HT-29 (cell line): Measurements from ENCODE around the gene MDM2. TPM values are rescaled to one million over a fixed set of nuclear protein-coding genes. Genes with fewer than 3 reads are reported as not detected.
"Not testable (repeated sequence)": the region's sequence is repeated elsewhere in the genome, so short reads cannot be mapped to it uniquely, and the experiment has no call there.

Experiments used
- DNase-seq: peaks from one replicate; pipeline ENCODE4 v3.0.0-alpha.2; 2015; ENCODE audit warnings: low spot score
- total RNA-seq: library from RNA; depleted of rRNA; stranded (reverse); fragments of >200 nt; shearing (Covaris generic); gene quantifications from 2 replicates; pipeline ENCODE4 v1.2.3, GENCODE V29; 2014

The MDM2 gene
- total RNA-seq, 1 experiment from 2014 or later, result 36.2 TPM

DNA sequence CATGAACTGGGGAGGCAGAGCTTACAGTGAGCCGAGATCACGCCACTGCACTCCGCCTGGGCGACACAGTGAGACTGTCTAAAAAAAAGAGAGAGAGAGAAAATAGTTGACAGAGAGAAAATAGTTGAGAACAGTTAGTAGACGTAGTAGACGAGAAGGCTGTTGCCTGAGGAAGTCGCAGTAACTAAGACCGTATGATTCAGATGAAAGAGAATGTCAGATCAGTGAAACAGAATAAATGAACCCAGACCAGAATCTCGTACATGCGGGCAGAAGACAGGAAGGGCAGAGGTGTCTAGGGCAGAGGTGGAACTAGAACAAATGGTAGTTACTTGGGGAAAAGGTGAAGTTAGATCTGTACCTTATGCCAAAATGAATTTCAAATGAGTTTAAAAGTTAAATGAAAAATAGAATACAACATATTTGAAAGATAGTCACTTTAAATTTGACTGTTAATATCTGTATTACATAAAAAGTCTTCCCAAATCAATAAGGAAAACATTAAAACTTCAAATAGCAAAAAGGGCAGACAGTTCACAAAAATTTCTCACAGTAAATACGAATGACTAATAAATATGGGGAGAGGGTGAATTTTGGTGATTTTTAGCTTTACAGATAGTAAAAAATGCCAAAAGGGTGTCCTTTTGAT lies 17.7 kb downstream of the MDM2 start:
- no peak for DNase-seq

DNA sequence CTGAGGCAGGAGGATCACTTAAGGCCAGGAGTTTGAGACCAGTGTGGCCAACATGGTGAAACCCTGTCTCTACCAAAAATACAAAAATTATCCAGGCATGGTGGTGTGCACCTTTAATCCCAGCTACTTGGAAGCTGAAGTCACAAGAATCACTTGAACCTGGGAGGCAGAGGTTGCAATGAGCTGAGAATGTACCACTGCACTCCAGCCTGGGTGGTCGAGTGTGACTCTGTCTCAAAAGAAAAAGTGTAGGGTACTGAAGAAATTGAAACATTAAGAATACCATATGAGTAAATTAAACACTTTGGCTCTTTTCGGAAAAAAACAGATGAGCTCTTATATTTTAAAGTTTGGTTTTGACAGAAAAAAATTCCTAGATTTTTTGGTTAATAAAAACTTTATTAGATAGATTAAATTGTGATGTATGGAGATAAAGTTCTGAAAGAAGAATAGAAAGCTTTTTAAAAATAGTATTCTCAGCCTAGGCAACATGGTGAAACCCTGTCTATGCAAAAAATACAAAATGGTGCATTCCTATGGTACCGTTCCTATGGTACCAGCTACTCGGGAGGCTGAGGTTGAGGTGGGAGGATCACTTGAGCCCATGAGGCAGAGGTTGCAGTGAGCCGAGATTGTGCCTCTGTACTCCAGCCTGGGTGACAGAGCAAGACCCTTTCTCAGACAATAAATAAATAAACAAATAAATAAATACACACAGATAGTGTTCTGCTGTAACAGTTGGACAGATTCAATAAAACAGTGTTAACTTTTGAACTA lies 20.1 kb downstream of the MDM2 start:
- no peak for DNase-seq

DNA sequence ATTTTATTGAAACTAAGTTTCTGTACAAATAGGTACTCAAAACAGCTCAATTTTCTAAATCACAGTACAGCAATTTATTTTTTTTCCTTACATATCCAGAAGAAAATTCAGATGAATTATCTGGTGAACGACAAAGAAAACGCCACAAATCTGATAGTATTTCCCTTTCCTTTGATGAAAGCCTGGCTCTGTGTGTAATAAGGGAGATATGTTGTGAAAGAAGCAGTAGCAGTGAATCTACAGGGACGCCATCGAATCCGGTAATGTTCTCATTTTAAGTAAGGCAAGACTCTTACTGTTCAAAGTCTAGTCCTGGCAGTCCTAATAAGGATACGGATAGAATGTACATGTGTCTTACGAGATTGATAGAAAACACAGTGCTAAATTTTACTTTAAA lies 20.7 kb downstream of the MDM2 start:
- no peak for DNase-seq

DNA sequence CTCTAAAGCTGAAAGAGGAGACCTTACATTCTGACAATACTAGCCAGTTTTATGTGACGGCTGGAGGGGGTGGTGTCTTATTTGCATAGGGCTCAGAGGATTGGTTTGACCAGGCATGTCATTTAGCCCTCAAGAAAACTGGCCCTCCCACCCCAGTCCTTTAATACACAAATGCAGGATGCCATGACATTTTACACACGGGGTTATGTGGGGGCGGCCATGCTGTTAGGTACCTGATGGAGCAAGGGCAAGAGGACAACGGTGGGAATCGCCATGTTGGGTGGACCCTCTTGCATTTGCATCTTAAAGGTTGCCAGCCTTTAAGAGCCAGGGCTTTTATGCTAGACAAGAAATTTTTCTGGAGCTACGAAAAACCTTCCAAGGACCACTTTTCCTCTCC lies 23.3 kb downstream of the MDM2 start:
- no peak for DNase-seq

DNA sequence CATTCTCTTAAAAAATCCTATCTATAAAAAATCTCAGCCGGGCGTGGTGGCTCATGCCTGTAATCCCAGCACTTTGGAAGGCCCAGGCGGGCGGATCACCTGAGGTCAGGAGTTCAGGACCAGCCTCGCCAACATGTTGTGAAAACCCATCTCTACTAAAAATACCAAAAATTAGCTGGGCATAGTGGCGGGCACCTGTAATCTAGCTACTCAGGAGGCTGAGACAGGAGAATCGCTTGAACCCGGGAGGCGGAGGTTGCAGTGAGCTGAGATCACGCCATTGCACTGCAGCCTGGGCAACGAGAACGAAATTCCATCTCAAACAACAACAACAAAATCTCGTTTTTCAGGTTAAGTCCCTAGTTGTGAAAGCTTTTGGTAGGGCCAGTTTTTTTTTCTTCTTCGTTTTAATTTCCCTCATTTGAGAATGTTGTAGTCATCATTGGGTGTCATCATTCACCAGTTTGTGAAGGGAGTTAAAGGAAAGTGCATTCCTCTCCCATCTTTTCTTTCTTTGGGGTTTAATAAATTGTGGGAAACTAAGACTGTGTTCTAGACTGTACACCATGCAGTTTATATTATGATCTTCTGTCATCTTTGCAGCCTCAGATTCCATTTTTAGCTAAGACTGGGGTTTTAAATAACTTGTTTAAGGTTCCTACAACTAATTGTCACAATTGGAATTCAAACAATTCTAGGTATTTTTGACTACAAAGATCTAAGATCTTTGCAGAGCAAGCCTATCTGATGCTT lies 23.9 kb downstream of the MDM2 start:
- no peak for DNase-seq

DNA sequence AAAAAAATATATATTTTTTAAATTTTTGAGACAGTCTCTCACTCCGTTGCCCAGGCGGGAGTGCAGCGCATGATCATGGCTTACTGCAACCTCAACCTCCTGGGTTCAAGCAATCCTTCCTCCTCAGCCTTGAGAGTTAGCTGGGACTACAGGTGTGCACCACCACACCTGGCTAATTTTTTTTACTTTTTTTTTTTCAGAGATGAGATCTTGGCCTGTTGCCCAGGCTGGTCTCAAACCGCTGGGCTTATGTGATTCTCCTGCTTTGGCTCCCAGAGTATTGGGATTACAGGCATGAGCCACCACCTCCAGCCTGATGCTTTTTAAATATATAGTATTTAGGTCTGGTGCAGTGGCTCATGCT lies 24.5 kb downstream of the MDM2 start:
- DNase-seq, result no peak

DNA sequence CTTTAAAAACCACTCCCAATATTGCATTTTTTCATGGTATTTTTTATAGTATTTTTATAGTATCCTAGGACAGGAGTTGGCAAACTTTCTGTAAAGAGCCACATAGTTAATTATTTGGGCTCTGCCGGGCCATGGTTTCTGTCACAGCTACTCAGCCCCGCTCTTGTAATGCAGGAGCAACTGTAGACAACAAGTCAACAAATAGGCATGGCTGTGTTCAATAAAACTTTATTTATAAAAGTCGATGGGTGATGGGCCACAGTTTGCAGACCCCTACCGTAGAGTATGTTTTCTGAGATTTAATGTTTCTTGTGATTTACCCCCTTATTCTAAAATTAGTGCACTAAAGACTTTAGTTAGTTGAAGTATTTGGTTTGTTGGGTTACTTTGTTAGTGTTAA lies 25.5 kb downstream of the MDM2 start:
- DNase-seq, result no peak

DNA sequence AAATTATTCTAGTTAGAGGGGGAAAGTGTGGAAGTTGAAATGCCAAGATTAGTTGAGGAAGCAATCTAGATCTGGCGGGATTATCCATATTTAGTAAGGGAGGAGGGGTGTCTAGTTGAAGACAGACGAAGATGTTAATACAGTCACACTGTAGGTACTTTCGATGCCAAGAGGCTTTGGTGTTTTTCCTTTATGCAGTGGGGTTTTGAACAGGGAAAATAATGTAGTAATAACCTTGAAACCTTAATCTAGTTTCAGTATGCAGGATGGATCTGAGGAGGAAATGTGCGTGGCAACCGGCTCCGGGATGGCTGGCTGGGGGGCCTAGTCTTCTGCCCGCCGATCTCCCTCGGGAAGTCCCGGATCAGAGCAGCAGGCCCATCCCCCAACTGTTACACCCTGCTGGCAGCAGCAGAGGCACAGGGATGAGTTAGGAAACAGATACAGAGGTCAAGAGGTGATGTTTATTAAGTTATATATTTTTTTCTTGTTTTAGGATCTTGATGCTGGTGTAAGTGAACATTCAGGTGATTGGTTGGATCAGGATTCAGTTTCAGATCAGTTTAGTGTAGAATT lies 27.4 kb downstream of the MDM2 start:
- no peak for DNase-seq

DNA sequence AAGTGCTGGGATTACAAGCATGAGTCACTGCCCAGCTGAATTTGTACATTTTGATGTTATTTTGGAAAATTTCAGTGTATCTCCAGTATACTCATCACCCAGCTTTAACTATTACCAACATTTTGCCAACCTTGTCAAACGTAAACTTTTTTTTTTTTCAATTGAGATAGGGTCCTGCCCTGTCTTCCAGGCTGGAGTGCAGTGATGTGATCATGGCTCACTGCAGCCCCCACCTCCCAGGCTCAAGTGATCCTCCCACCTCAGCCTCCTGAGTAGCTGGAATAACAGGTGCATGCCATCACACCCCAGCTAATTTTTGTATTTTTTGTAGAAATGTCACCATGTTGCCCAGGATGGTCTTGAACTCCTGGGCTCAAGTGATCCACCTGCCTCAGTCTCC lies 29.2 kb downstream of the MDM2 start:
- no peak for DNase-seq

DNA sequence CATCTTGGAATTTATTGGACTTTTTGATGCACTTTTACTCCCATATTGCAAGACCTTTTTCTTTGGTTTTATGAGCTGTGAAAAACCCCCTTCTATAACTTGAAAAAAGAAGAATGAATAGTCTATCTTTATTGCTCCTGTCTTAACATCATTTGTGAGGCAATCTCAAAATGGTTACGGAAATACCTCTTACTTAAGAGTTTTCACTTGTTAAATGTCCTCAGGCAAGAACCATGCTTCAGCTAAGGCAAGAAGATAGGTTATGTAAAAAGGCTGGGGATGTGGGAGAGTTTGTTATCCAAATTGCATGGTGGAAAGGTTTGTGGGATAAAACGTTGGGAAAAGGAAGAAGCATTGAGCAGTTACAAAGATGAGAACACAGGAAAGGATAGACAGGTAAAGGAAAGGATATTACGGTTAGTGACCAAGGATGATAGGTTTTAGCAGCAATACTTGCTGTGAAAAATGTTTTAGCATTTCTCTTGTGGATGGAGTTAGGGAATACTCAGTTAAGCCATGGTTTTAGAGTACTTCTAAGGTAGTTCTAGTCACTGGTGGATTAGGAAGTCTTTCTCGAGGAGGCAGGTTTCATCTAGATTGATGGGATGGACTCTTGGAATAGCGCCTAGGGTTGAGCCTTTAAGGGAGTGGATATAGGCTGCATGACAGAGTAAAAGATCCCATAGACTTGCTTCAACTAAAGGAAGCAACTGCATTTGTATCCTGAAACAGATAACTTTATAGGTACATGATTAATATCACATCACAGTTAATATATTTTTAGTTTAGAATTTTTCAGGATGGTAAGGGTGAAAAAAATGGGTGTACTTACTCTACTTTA lies 30.3 kb downstream of the MDM2 start:
- DNase-seq, result no peak

DNA sequence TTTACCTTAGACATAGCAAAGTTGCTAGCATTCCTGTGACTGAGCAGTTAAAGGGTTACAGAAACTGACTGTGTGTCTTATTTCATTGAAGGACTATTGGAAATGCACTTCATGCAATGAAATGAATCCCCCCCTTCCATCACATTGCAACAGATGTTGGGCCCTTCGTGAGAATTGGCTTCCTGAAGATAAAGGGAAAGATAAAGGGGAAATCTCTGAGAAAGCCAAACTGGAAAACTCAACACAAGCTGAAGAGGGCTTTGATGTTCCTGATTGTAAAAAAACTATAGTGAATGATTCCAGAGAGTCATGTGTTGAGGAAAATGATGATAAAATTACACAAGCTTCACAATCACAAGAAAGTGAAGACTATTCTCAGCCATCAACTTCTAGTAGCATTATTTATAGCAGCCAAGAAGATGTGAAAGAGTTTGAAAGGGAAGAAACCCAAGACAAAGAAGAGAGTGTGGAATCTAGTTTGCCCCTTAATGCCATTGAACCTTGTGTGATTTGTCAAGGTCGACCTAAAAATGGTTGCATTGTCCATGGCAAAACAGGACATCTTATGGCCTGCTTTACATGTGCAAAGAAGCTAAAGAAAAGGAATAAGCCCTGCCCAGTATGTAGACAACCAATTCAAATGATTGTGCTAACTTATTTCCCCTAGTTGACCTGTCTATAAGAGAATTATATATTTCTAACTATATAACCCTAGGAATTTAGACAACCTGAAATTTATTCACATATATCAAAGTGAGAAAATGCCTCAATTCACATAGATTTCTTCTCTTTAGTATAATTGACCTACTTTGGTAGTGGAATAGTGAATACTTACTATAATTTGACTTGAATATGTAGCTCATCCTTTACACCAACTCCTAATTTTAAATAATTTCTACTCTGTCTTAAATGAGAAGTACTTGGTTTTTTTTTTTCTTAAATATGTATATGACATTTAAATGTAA lies 31.5 kb downstream of the MDM2 start:
- DNase-seq, result no peak

DNA sequence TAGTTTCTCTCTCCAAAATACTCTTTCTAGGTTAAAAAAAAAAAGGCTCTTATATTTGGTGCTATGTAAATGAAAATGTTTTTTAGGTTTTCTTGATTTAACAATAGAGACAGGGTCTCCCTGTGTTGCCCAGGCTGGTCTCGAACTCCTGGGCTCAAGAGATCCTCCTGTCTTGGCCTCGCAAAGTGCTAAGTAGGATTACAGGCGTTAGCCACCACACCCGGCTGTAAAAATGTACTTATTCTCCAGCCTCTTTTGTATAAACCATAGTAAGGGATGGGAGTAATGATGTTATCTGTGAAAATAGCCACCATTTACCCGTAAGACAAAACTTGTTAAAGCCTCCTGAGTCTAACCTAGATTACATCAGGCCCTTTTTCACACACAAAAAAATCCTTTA lies 33.2 kb downstream of the MDM2 start:
- not testable (repeated sequence) for DNase-seq

DNA sequence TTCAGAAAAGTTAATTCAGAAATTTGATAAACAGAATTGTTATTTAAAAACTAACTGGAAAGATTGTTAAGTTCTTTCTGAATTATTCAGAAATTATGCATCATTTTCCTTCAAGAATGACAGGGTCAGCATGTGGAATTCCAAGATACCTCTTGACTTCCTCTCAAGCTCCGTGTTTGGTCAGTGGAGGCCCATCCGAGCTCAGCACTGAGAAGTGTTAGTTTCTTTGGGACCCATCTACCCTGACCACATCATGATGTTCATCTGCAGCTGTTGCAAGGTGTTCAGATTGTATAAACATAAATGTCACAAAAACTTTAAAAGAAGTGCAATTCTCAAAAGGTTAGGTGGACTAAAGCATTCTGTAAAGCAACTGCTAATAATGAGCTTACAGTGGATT lies 33.7 kb downstream of the MDM2 start:
- no peak for DNase-seq

DNA sequence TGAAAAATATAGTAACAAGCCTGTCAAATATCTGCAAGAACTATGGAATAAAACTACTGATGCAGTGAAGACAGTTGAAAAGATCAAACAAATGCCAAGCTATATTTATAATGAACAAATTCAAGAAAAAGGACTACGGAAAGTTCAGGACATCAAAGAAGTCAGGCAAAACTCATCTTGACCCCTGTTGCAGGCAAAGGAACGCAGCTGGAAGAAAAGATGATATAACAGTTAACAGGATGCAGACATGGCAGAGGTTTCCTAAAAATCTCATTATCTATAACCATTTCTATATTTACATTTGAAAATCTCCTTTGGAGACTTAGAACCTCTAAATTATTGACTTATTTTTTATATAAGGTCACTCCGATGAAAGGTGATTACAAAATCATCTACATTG lies 34.1 kb downstream of the MDM2 start:
- DNase-seq, result no peak

DNA sequence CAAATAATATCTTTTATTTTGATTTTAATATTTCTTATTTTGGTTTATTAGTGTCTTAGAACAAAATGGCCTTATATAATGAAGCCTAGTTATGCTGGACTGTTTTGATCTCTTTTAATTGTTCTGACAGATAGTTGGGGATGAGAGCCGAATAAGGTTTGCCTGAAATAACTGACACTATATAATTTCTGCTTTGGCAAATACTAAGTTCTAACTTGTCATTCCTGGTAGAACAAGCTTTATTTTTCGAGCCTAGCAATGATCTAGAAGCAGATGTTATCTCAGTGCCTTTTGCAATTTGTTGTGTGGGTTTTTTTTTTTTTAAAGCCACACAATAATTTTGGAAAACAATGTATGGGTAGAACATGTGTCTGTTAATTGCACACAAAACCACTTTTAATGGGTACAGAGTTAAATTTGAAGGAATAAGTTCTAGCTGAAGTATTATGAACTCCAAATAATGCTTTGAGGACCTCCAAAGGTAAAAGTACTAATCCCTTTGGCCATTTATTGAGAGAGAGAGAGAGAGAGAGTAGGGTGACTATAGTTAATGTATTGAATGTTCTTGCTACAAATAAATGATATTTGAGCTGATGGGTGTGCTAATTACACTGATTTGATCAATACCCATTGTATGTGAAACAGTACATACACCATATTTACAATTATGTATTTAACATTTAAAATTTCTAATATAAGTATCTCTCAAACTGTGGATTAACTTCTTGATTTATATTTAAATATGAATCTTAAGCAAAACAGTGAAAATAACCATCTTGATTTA lies 35.0 kb downstream of the MDM2 start:
- no peak for DNase-seq

DNA sequence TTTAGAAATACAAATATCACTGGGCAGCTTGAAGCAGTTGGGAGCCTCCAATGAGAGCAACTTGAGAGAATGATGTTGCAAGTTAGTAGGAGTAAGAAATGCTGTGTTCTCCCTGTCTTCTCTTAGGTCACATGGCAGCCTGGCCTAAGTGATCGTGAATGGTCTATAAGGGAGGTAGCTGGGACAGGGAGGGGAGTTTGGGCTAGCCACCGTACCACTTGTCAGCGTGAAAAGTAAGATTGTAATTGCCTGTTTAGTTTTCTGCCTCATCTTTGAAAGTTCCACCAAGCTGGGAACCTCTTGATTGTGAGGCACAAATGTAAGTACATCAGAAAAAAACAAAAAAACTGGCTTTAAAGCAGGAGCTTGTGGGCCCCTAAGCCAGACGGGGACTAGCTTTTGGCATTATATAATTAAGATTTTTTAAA lies 36.4 kb downstream of the MDM2 start:
- DNase-seq, result no peak

DNA sequence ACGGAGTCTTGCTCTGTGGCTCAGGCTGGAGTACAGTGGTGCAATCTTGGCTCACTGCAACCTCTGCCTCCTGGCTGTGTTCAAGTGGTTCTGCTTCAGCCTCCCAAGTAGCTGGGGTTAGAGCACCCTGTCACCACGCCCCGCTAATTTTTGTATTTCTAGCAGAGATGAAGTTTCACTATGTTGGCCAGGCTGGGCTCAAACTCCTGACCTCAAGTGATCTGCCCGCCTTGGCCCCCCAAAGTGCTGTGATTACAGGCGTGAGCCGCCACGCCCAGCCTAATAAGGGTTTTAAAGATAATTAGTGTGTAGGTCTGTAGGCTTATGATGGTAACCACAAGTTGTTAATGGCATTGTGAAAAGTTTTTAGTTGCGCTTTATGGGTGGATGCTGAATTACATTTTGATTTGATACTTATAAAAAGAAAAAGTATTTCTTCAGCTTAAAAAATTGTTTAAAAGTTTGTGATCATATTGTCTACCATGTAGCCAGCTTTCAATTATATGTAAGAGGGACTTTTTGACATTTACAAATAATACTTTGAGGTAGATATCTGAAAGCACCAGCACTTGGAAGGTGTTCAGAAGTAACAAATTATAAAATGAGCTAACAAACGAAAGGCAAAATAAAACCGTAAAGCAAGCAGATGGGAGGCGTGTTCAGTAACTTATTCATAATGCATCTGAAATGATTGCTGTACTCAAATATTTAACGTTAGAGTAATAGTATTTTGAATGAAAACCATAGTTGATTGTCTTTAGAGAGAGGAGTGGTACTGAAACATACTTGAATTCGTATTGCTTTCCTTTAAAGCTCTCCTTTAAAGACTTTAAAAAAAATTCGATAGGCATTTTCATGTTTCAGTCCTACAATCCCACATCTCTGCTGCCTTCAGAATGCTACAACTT lies 37.1 kb downstream of the MDM2 start:
- no peak for DNase-seq

DNA sequence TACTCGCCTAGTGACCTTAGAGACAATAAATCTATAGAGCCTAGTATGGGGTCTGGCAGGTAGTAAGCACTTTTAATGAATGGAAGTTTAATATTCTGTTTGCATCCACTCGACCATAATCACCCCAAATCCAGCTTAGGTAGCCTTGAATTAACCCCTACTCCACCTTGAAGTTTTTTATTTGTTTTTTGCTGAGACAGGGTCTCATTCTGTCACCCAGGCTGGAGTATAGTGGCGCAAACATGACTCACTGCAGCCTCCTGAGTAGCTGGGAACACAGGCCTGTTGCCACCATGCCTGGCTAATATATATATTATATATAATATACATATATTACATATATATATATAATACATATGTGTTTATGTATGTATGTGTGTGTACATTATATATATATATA lies 38.8 kb downstream of the MDM2 start:
- DNase-seq, result no peak
